Heart left ventricle (tissue), 16 donors: ENCODE results near the gene LIMS2. TPM values are rescaled to one million over a fixed set of nuclear protein-coding genes. Genes with fewer than 3 reads are reported as not detected.

Experiments used
- ATAC-seq, 4 donors: fragments of 200-7000 bp; cut with Tn5 transposase; one replicate each; pipeline ENCODE4 v1.9.1; 2020 to 2022; ENCODE audit warnings: moderate library complexity in 4 of 4, mild to moderate bottlenecking in 3 of 4, moderate number of reproducible peaks in 1 of 4
- DNase-seq, 5 donors: peaks; one replicate each; pipeline ENCODE4 v3.0.0-alpha.2; 2020
- H3K27ac ChIP-seq, 12 donors: fragments of 200-600 bp; sonication (generic) in 4 of 12; one replicate each; pipeline versions ENCODE4 v1.5.0 to v1.8.0; 2016 to 2022; ENCODE audit warnings: mild to moderate bottlenecking in 2 of 12
- H3K27me3 ChIP-seq, 9 donors: fragments of 200-600 bp; sonication (generic) in 2 of 9; one replicate each; pipeline versions ENCODE4 v1.5.1 to v1.8.0; 2016 to 2022; ENCODE audit warnings: mild to moderate bottlenecking in 3 of 9
- H3K36me3 ChIP-seq, 9 donors: fragments of 200-600 bp; sonication (generic) in 2 of 9; one replicate each; pipeline versions ENCODE4 v1.5.0 to v1.8.0; 2018 to 2022; ENCODE audit warnings: mild to moderate bottlenecking in 2 of 9
- H3K4me1 ChIP-seq, 12 donors: fragments of 200-600 bp; sonication (generic) in 4 of 12; one replicate each; pipeline versions ENCODE4 v1.5.0 to v1.8.0; 2016 to 2022; ENCODE audit warnings: mild to moderate bottlenecking in 3 of 12
- H3K4me3 ChIP-seq, 12 donors: fragments of 200-600 bp; sonication (generic) in 4 of 12; one replicate each; pipeline versions ENCODE4 v1.5.0 to v1.8.0; 2017 to 2022; ENCODE audit warnings: mild to moderate bottlenecking in 9 of 12, moderate library complexity in 4 of 12
- H3K9me3 ChIP-seq, 12 donors: fragments of 200-600 bp; sonication (generic) in 4 of 12; one replicate each; pipeline versions ENCODE4 v1.5.0 to v1.8.0; 2016 to 2022; ENCODE audit warnings: mild to moderate bottlenecking in 1 of 12
- CTCF ChIP-seq, 12 donors: fragments of 200-600 bp; sonication (generic) in 4 of 12; IDR thresholded peaks; one replicate each; pipeline versions ENCODE4 v1.5.0 to v1.8.0; 2018 to 2022; ENCODE audit warnings: antibody characterized with exemption in 12 of 12, mild to moderate bottlenecking in 5 of 12
- POLR2A ChIP-seq, 2 donors: fragments of 450-650 bp; IDR thresholded peaks; one replicate each; pipeline ENCODE4 v1.6.1; 2017; ENCODE audit warnings: antibody characterized with exemption in 2 of 2, mild to moderate bottlenecking in 2 of 2, moderate library complexity in 2 of 2
- WGBS, 4 donors: extraction: QIAGEN DNeasy Blood & Tissue Kit in 2 of 4; methylation state at CpG; one replicate each; pipeline versions ENCODE4 v1.1.5 to v1.1.7; 2013 to 2018; 5-methylcytosine and 5-hydroxymethylcytosine counted together
- intact Hi-C, 10 donors: fragments of 100-400 bp; cut with DNase I; formaldehyde crosslinking; loops; one replicate each; pipeline versions ENCODE4 v1.11.1 to v1.14.2; 2022
- polyA plus RNA-seq, 2 donors: library from polyadenylated mRNA; stranded (reverse); fragments of 200-250 nt; gene quantifications; one replicate each; pipeline ENCODE4 v1.2.3, GENCODE V29; 2013
- total RNA-seq, 9 donors: library from RNA; depleted of rRNA in 2 of 9; stranded (reverse); fragments of >200 nt in 2 of 9; fragmentation: NEBNext Ultra II Directional in 3 of 9; extraction: Animal tissue kit (Norgen Biotek cat#: 25700) in 3 of 9; gene quantifications; one replicate each; pipeline versions ENCODE4 v1.1.0 to v1.2.4, GENCODE V29; 2016 to 2023
- donor health status: ischemic (EF 13 %, LVEDD 7.1; RV severe dilation, severe dysfunction).
- donor health status: healthy with polysubstance abuse.
- donor health status: DM: no; HTN: yes; CAD: no.
- donor health status: DM: no; HTN: no; CAD: no.
- donor health status: ischemic (EF 25% LVEDD 6.9; RV normal size, moderate dysfunction).
- donor health status: ischemic (EF 25% LVEDD 5.7; RV mildly dilated, moderate dysfunction).
- donor health status: healthy.
- donor health status: DM: yes; HTN: yes; CAD: no.
- donor health status: ischemic (EF 35%, LVEDD 5.7; RV mildly dilated, moderate dysfunction).
- donor health status: nonischemic (EF 11% LVEDD 7.7; RV severe dilation, severe dysfunction).
- donor health status: DM: yes; HTN: yes; CAD: no.
- donor health status: PGD.
- donor health status: ischemic (EF 29% LVEDD 5.4; RV normal size, mild dysfunction).
- donor health status: nonischemic (EF 23%, LVEDD 6.1; RV moderate dilation, normal function).

Gene LIMS2
- total and polyA plus RNA-seq, 11 donors = 97.1 to 293 (median 158) TPM

- Histone ChIP-seq H3K4me1 (peaks cover 0 to 7% (median 0%) of the 10 kb centered on the region in 12 donors), H3K36me3 (peaks cover 0 to 82% (median 59%) of the 10 kb centered on the region in 9 donors), H3K27me3 (no peaks in the 10 kb centered on the region), H3K9me3 (no peaks in the 10 kb centered on the region), H3K27ac (no peak overlapping the region), H3K4me3 (no peak overlapping the region)
- TF ChIP-seq POLR2A (IDR thresholded peaks at IDR 0.05) (no peak), CTCF (IDR thresholded peaks at IDR 0.05) (no peak)
- DNase-seq (no peak), ATAC-seq (no peak)
- 86 to 90% (median 88%) methylated on average over 14 of the region's 14 CpGs for WGBS, 4 donors
- intact Hi-C loops = no loop called here
These were observed 40.6 kb upstream of the LIMS2 start for GRCh38 chr2:127715778-127716449.

GRCh38 chr2:127713562-127713961, 38.2 kb upstream of the LIMS2 start:
- Histone ChIP-seq H3K27me3 (no peaks in the 10 kb centered on the region), H3K4me3 (no peak overlapping the region), H3K36me3 (peaks cover 0 to 81% (median 57%) of the 10 kb centered on the region in 9 donors), H3K9me3 (no peaks in the 10 kb centered on the region), H3K4me1 (peaks cover 0 to 13% (median 0%) of the 10 kb centered on the region in 12 donors), H3K27ac (no peak overlapping the region)
- TF ChIP-seq CTCF (IDR thresholded peaks at IDR 0.05) (no peak), POLR2A (IDR thresholded peaks at IDR 0.05) (no peak)
- ATAC-seq (no peak), DNase-seq (no peak)
- WGBS, 4 donors = 94 to 96% (median 95%) methylated on average over 22 to 25 of the region's 25 CpGs
- intact Hi-C loops = no loop called here

- Histone ChIP-seq H3K4me3 (no peak overlapping the region), H3K27me3 (no peaks in the 10 kb centered on the region), H3K27ac (no peak overlapping the region), H3K4me1 (peaks cover 0 to 18% (median 0%) of the 10 kb centered on the region in 12 donors), H3K36me3 (peaks cover 0 to 81% (median 57%) of the 10 kb centered on the region in 9 donors), H3K9me3 (no peaks in the 10 kb centered on the region)
- no peak for ATAC-seq
- DNase-seq = no peak
- TF ChIP-seq POLR2A (IDR thresholded peaks at IDR 0.05) (no peak), CTCF (IDR thresholded peaks at IDR 0.05) (no peak)
- intact Hi-C loops = no loop called here
- WGBS, 4 donors = 87 to 94% (median 90%) methylated on average over 2 of the region's 2 CpGs
These were observed 37.7 kb upstream of the LIMS2 start for GRCh38 chr2:127712999-127713398.

- 85 to 91% (median 87%) methylated on average over 11 to 13 of the region's 13 CpGs for WGBS, 4 donors
- H3K4me1 ChIP-seq = peaks cover 0 to 38% (median 12%) of the 10 kb centered on the region in 12 donors
- no peak overlapping the region for H3K27ac ChIP-seq
- intact Hi-C loops = loop anchor here in 6 of 10 donors (10.0 kb wide), 3 partner anchors 145 to 195 kb away; partner anchors contain the start of genes IWS1 (in 2 of the 6) and POLR2D (in 2 of the 6)
- peaks cover 0 to 81% (median 58%) of the 10 kb centered on the region in 9 donors for H3K36me3 ChIP-seq
- ATAC-seq (no peak), DNase-seq (no peak)
- no peaks in the 10 kb centered on the region for H3K9me3 ChIP-seq
- TF ChIP-seq POLR2A (IDR thresholded peaks at IDR 0.05) = no peak
- TF ChIP-seq CTCF (IDR thresholded peaks at IDR 0.05) = no peak
- H3K27me3 ChIP-seq = no peaks in the 10 kb centered on the region
- H3K4me3 ChIP-seq = no peak overlapping the region
These were observed 34.0 kb upstream of the LIMS2 start for GRCh38 chr2:127709336-127709735.
